NCI-H524 treated with DMSO at 0.1 percent for 48 hours (cell line): Measurements from ENCODE around the gene KLHL29.

Experiments used
- DNase-seq: peaks from one replicate; lab custom pipeline; 2025; lab: John Stamatoyannopoulos, UW

The KLHL29 gene

GRCh38 chr2:23571527-23572282 is 186.7 kb downstream of the KLHL29 start:
- no peak for DNase-seq

GRCh38 chr2:23574919-23575654 is 190.1 kb downstream of the KLHL29 start:
- DNase-seq, result no peak

GRCh38 chr2:23578964-23579671 is 194.1 kb downstream of the KLHL29 start:
- no peak for DNase-seq

GRCh38 chr2:23579674-23580073 is 194.7 kb downstream of the KLHL29 start:
- no peak for DNase-seq

- DNase-seq, result peak; percentile 68
These were observed 198.5 kb downstream of the KLHL29 start for GRCh38 chr2:23583467-23583866.

- peak; percentile 53 for DNase-seq
These were observed 199.2 kb downstream of the KLHL29 start for GRCh38 chr2:23584054-23584745.

GRCh38 chr2:23585273-23586170 is 200.5 kb downstream of the KLHL29 start:
- peak; percentile 95 for DNase-seq

- DNase-seq, result no peak
These were observed 201.8 kb downstream of the KLHL29 start for GRCh38 chr2:23586741-23587306.

- no peak for DNase-seq
These were observed 202.4 kb downstream of the KLHL29 start for GRCh38 chr2:23587341-23587880.

- DNase-seq, result no peak
These were observed 203.1 kb downstream of the KLHL29 start for GRCh38 chr2:23588106-23588505.

GRCh38 chr2:23588508-23589201 is 203.7 kb downstream of the KLHL29 start:
- no peak for DNase-seq

- no peak for DNase-seq
These were observed 204.3 kb downstream of the KLHL29 start for GRCh38 chr2:23589220-23589647.

- DNase-seq, result no peak
These were observed 204.8 kb downstream of the KLHL29 start for GRCh38 chr2:23589739-23590138.

GRCh38 chr2:23590241-23590869 is 205.4 kb downstream of the KLHL29 start:
- DNase-seq, result no peak

GRCh38 chr2:23591111-23591510 is 206.1 kb downstream of the KLHL29 start:
- DNase-seq, result no peak

GRCh38 chr2:23592061-23592685 is 207.2 kb downstream of the KLHL29 start:
- DNase-seq, result no peak

- no peak for DNase-seq
These were observed 208.1 kb downstream of the KLHL29 start for GRCh38 chr2:23592898-23593751.
